ENCODE measurements around the gene SPATA24. TPM values are rescaled to one million over a fixed set of nuclear protein-coding genes. Genes with fewer than 3 reads are reported as not detected.
"Not testable (repeated sequence)": the region's sequence is repeated elsewhere in the genome, so short reads cannot be mapped to it uniquely, and the experiment has no call there.

The SPATA24 gene
- total and polyA plus RNA-seq, 2 experiments from 2014 or later, result 16.0 to 20.6 TPM

GRCh38 chr5:139443831-139444453 lies 40.1 kb upstream of the SPATA24 start:
- DNase-seq (ENCODE audit: low spot score), result no peak
- Histone ChIP-seq H3K9me2 (ENCODE audit: insufficient read depth) (no peaks in the 10 kb centered on the region), H2AFZ (0 out of 2 replicates have a peak overlapping the region, but pooled peaks have one; percentile 43), H3K27me3 (ENCODE audit: insufficient read depth) (no peaks in the 10 kb centered on the region), H4K20me1 (replicated peaks; ENCODE audit: insufficient read depth) (no peaks in the 10 kb centered on the region), H3K4me3 (no peak overlapping the region), H3K4me1 (ENCODE audit: insufficient read depth) (peaks cover 10% of the 10 kb centered on the region; the same call in 1 of the 2 replicates), H3K79me2 (replicated peaks; ENCODE audit: insufficient read depth) (no peaks in the 10 kb centered on the region), H3K27ac (ENCODE audit: low read depth) (no peak overlapping the region), H3F3A (replicated peaks; ENCODE audit: low read depth) (no peaks in the 10 kb centered on the region), H3K36me3 (ENCODE audit: insufficient read depth) (no peaks in the 10 kb centered on the region), H3K4me2 (no peak overlapping the region)
- no peak for TF ChIP-seq CTCF (conservative IDR thresholded peaks at IDR 0.05; ENCODE audit: low read depth in 2 of 2)
- Mint-ChIP-seq H3K27me3 (ENCODE audit: insufficient read depth, low read depth, poor library complexity) (peaks cover 10% of the 10 kb centered on the region), H3K9me3 (no peaks in the 10 kb centered on the region), H3K4me3 (no peak overlapping the region), H3K27ac (no peak overlapping the region), H3K4me1 (peaks cover 13% of the 10 kb centered on the region), H3K36me3 (ENCODE audit: low read depth) (no peaks in the 10 kb centered on the region)
- ATAC-seq, result no peak

DNA sequence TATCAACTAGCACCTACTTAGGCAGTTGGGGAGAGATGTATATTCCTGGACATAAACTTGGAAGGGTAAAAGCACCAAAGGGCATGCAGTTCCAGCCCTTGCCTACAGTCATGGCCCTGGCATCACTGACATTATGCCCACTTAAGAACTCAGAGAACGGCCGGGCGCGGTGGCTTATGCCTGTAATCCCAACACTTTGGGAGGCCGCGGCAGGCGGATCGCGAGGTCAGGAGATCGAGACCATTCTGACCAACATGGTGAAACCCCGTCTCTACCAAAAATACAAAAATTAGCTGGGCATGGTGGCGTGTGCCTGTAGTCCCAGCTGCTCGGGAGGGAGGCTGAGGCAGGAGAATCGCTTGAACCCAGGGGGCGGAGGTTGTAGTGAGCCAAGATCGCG lies 36.5 kb upstream of the SPATA24 start:
- H3K27me3 ChIP-seq (ENCODE audit: insufficient read depth); H3K9me3 Mint-ChIP-seq; H3K79me2 ChIP-seq (replicated peaks; ENCODE audit: insufficient read depth); H3K4me3 ChIP-seq; H4K20me1 ChIP-seq (replicated peaks; ENCODE audit: insufficient read depth); H3K36me3 Mint-ChIP-seq (ENCODE audit: low read depth); ATAC-seq; H3K4me3 Mint-ChIP-seq; H3K9me2 ChIP-seq (ENCODE audit: insufficient read depth); H3K27me3 Mint-ChIP-seq (ENCODE audit: insufficient read depth, low read depth, poor library complexity); H3K4me2 ChIP-seq; DNase-seq (ENCODE audit: low spot score); H2AFZ ChIP-seq; H3K27ac Mint-ChIP-seq; H3K36me3 ChIP-seq (ENCODE audit: insufficient read depth); H3K27ac ChIP-seq (ENCODE audit: low read depth); H3F3A ChIP-seq (replicated peaks; ENCODE audit: low read depth): not testable (repeated sequence)
- H3K4me1 Mint-ChIP-seq, result peaks cover 16% of the 10 kb centered on the region
- H3K4me1 ChIP-seq (ENCODE audit: insufficient read depth), result peaks cover 20% of the 10 kb centered on the region

DNA sequence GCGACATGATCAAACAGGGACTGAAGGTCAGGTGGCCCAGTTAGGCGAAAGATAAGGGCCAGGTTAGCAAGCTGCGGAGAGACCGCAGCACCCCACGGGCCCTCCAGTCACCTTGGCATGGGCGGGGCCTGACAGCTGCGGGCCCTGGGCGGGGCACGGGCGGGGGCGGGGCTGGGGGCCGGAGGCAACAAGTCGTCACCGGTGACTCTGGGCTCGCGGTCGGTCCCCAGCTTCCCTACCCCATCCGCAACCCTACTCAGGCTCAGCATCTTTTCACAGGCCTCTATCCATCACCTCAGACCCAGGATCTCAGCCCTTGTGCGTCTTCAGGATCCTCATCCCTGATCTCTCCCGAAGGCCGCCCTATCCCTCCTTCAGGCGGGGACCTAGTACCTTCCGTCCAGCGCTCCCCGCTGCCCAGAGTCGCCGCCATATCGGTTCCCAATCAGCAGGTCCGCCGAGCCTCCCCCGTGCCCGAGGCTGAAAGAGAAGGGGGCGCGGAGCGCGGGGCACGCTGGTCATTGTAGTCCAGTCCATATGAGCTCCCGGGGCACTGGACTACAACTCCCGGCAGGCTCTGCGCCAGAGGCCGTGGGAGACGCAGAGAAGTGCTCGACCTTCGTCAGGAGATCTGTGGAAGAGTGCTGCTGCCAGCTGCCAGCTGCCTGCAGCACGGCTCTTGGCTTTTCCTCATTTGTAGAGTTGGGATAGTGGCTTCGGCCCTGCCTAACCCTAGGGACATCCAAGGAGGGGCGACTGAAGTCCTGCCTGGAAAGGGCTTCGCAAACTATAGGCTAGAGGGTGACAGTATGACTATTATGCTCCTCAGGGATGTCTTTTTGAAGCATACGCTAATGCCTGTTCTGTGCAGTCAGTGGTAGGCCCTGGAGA lies 35.4 kb upstream of the SPATA24 start, which contains the start of gene DNAJC18:
Gene DNAJC18, minus strand, starts transcription at position 513 of the 891 bp plus-strand sequence. Its CDS starts 80 bp downstream, at position 433.
- peaks cover 10% of the 10 kb centered on the region; the same call in 2 of the 3 replicates for H3K36me3 Mint-ChIP-seq (ENCODE audit: low read depth)
- TF ChIP-seq NANOG (IDR thresholded peaks at IDR 0.05; ENCODE audit: borderline replicate concordance), result no peak
- 0 out of 2 replicates have a peak, but pooled peaks have one; percentile 50 for TF ChIP-seq CREB1 (CRISPR knock-in tag; IDR thresholded peaks at IDR 0.05; ENCODE audit: low read depth)
- no peak for TF ChIP-seq CTCF (conservative IDR thresholded peaks at IDR 0.05; ENCODE audit: low read depth in 2 of 2)

More for the DNA sequence above, 35.4 kb upstream of the SPATA24 start, which contains the start of gene DNAJC18:
- Histone ChIP-seq H3K27me3 (ENCODE audit: insufficient read depth) (no peaks in the 10 kb centered on the region), H3K36me3 (ENCODE audit: insufficient read depth) (peaks cover 6% of the 10 kb centered on the region; the same call in 1 of the 2 replicates), H3K4me3 (peak within 1 kb of the TSS; percentile 89), H4K20me1 (replicated peaks; ENCODE audit: insufficient read depth) (no peaks in the 10 kb centered on the region), H3K79me2 (replicated peaks; ENCODE audit: insufficient read depth) (no peaks in the 10 kb centered on the region), H3K27ac (ENCODE audit: low read depth) (peak within 1 kb of the TSS; percentile 89), H3K9me2 (ENCODE audit: insufficient read depth) (no peaks in the 10 kb centered on the region), H3K4me1 (ENCODE audit: insufficient read depth) (peaks cover 15% of the 10 kb centered on the region), H3K4me2 (peak within 1 kb of the TSS; percentile 91), H3F3A (replicated peaks; ENCODE audit: low read depth) (0 out of 2 replicates have a peak, but pooled peaks cover 10% of the 10 kb centered on the region), H2AFZ (peak within 1 kb of the TSS; percentile 95; the same call in 1 of the 2 replicates)
- Mint-ChIP-seq H3K9me3 (no peaks in the 10 kb centered on the region), H3K4me3 (peak within 1 kb of the TSS; percentile 96), H3K4me1 (peaks cover 15% of the 10 kb centered on the region), H3K27ac (peak within 1 kb of the TSS; percentile 98), H3K27me3 (ENCODE audit: insufficient read depth, low read depth, poor library complexity) (peaks cover 6% of the 10 kb centered on the region)
- DNase-seq (ENCODE audit: low spot score) (peak; percentile 97), ATAC-seq (peak; percentile 95)

Data from GM23338 (cell line).